ENCODE data around the gene ABCA13.

The ABCA13 gene

GRCh38 chr7:48518092-48518491 lies 346.8 kb downstream of the ABCA13 start:
- H3K4me3 Mint-ChIP-seq = no peak overlapping the region
- H3K9me3 Mint-ChIP-seq = no peaks in the 10 kb centered on the region
- H3K27me3 Mint-ChIP-seq (ENCODE audit: low read depth) = no peaks in the 10 kb centered on the region
- no peak overlapping the region for H3K27ac Mint-ChIP-seq
- no peaks in the 10 kb centered on the region for H3K4me1 Mint-ChIP-seq (ENCODE audit: low read depth)
- H3K36me3 Mint-ChIP-seq (ENCODE audit: low read depth) = no peaks in the 10 kb centered on the region

GRCh38 chr7:48522692-48523091 lies 351.4 kb downstream of the ABCA13 start:
- no peak overlapping the region for H3K27ac Mint-ChIP-seq
- H3K27me3 Mint-ChIP-seq (ENCODE audit: low read depth) = no peaks in the 10 kb centered on the region
- H3K4me1 Mint-ChIP-seq (ENCODE audit: low read depth) = no peaks in the 10 kb centered on the region
- no peaks in the 10 kb centered on the region for H3K9me3 Mint-ChIP-seq
- H3K36me3 Mint-ChIP-seq (ENCODE audit: low read depth) = no peaks in the 10 kb centered on the region
- no peak overlapping the region for H3K4me3 Mint-ChIP-seq

- H3K9me3 Mint-ChIP-seq = no peaks in the 10 kb centered on the region
- H3K36me3 Mint-ChIP-seq (ENCODE audit: low read depth) = no peaks in the 10 kb centered on the region
These were observed 354.8 kb downstream of the ABCA13 start for GRCh38 chr7:48525736-48526732.

GRCh38 chr7:48528646-48529045 lies 357.4 kb downstream of the ABCA13 start:
- Mint-ChIP-seq H3K27ac (no peak overlapping the region), H3K9me3 (no peaks in the 10 kb centered on the region), H3K4me1 (ENCODE audit: low read depth) (no peaks in the 10 kb centered on the region), H3K4me3 (no peak overlapping the region), H3K27me3 (ENCODE audit: low read depth) (no peaks in the 10 kb centered on the region), H3K36me3 (ENCODE audit: low read depth) (no peaks in the 10 kb centered on the region)

More at GRCh38 chr7:48525736-48526732, 354.8 kb downstream of the ABCA13 start:
- no peaks in the 10 kb centered on the region for H3K4me1 Mint-ChIP-seq (ENCODE audit: low read depth)
- no peak overlapping the region for H3K27ac Mint-ChIP-seq
- no peaks in the 10 kb centered on the region for H3K27me3 Mint-ChIP-seq (ENCODE audit: low read depth)
- H3K4me3 Mint-ChIP-seq = no peak overlapping the region

- Mint-ChIP-seq H3K27ac (no peak overlapping the region), H3K4me1 (ENCODE audit: low read depth) (no peaks in the 10 kb centered on the region), H3K4me3 (no peak overlapping the region), H3K9me3 (peaks cover 21% of the 10 kb centered on the region), H3K36me3 (ENCODE audit: low read depth) (peaks cover 3% of the 10 kb centered on the region), H3K27me3 (ENCODE audit: low read depth) (no peaks in the 10 kb centered on the region)
These were observed 366.3 kb downstream of the ABCA13 start for GRCh38 chr7:48537561-48537960.

- peaks cover 9% of the 10 kb centered on the region for H3K9me3 Mint-ChIP-seq
- no peaks in the 10 kb centered on the region for H3K4me1 Mint-ChIP-seq (ENCODE audit: low read depth)
- peaks cover 3% of the 10 kb centered on the region for H3K36me3 Mint-ChIP-seq (ENCODE audit: low read depth)
- no peaks in the 10 kb centered on the region for H3K27me3 Mint-ChIP-seq (ENCODE audit: low read depth)
- no peak overlapping the region for H3K27ac Mint-ChIP-seq
- no peak overlapping the region for H3K4me3 Mint-ChIP-seq
These were observed 369.5 kb downstream of the ABCA13 start for GRCh38 chr7:48540746-48541145.

GRCh38 chr7:48548667-48549066 lies 377.4 kb downstream of the ABCA13 start:
- peaks cover 4% of the 10 kb centered on the region for H3K27me3 Mint-ChIP-seq (ENCODE audit: low read depth)
- no peak overlapping the region for H3K4me3 Mint-ChIP-seq
- no peak overlapping the region for H3K27ac Mint-ChIP-seq
- H3K9me3 Mint-ChIP-seq = no peaks in the 10 kb centered on the region
- H3K36me3 Mint-ChIP-seq (ENCODE audit: low read depth) = no peaks in the 10 kb centered on the region
- H3K4me1 Mint-ChIP-seq (ENCODE audit: low read depth) = no peaks in the 10 kb centered on the region

- peaks cover 4% of the 10 kb centered on the region for H3K27me3 Mint-ChIP-seq (ENCODE audit: low read depth)
- no peak overlapping the region for H3K27ac Mint-ChIP-seq
- no peak overlapping the region for H3K4me3 Mint-ChIP-seq
- no peaks in the 10 kb centered on the region for H3K4me1 Mint-ChIP-seq (ENCODE audit: low read depth)
- H3K9me3 Mint-ChIP-seq = peaks cover 3% of the 10 kb centered on the region
- H3K36me3 Mint-ChIP-seq (ENCODE audit: low read depth) = no peaks in the 10 kb centered on the region
These were observed 380.4 kb downstream of the ABCA13 start for GRCh38 chr7:48551652-48552051.

GRCh38 chr7:48563334-48563733 lies 392.1 kb downstream of the ABCA13 start:
- H3K27me3 Mint-ChIP-seq (ENCODE audit: low read depth) = no peaks in the 10 kb centered on the region
- H3K4me1 Mint-ChIP-seq (ENCODE audit: low read depth) = no peaks in the 10 kb centered on the region
- no peaks in the 10 kb centered on the region for H3K9me3 Mint-ChIP-seq
- H3K27ac Mint-ChIP-seq = no peak overlapping the region
- H3K4me3 Mint-ChIP-seq = no peak overlapping the region
- H3K36me3 Mint-ChIP-seq (ENCODE audit: low read depth) = no peaks in the 10 kb centered on the region

- H3K27ac Mint-ChIP-seq = no peak overlapping the region
These were observed 404.3 kb downstream of the ABCA13 start for GRCh38 chr7:48575516-48575915.

GRCh38 chr7:48587475-48587874 lies 416.2 kb downstream of the ABCA13 start:
- Mint-ChIP-seq H3K9me3 (no peaks in the 10 kb centered on the region), H3K4me3 (no peak overlapping the region), H3K27me3 (ENCODE audit: low read depth) (no peaks in the 10 kb centered on the region), H3K27ac (no peak overlapping the region), H3K4me1 (ENCODE audit: low read depth) (no peaks in the 10 kb centered on the region), H3K36me3 (ENCODE audit: low read depth) (no peaks in the 10 kb centered on the region)

More at GRCh38 chr7:48575516-48575915, 404.3 kb downstream of the ABCA13 start:
- H3K4me3 Mint-ChIP-seq = no peak overlapping the region
- peaks cover 3% of the 10 kb centered on the region for H3K9me3 Mint-ChIP-seq
- no peaks in the 10 kb centered on the region for H3K27me3 Mint-ChIP-seq (ENCODE audit: low read depth)
- H3K36me3 Mint-ChIP-seq (ENCODE audit: low read depth) = no peaks in the 10 kb centered on the region
- peaks cover 3% of the 10 kb centered on the region for H3K4me1 Mint-ChIP-seq (ENCODE audit: low read depth)

- Mint-ChIP-seq H3K9me3 (no peaks in the 10 kb centered on the region), H3K4me1 (ENCODE audit: low read depth) (no peaks in the 10 kb centered on the region), H3K36me3 (ENCODE audit: low read depth) (no peaks in the 10 kb centered on the region), H3K4me3 (no peak overlapping the region), H3K27ac (no peak overlapping the region), H3K27me3 (ENCODE audit: low read depth) (no peaks in the 10 kb centered on the region)
These were observed 423.1 kb downstream of the ABCA13 start for GRCh38 chr7:48594349-48594748.

GRCh38 chr7:48595756-48596155 lies 424.5 kb downstream of the ABCA13 start:
- no peaks in the 10 kb centered on the region for H3K36me3 Mint-ChIP-seq (ENCODE audit: low read depth)
- no peaks in the 10 kb centered on the region for H3K9me3 Mint-ChIP-seq
- H3K4me1 Mint-ChIP-seq (ENCODE audit: low read depth) = no peaks in the 10 kb centered on the region
- no peak overlapping the region for H3K27ac Mint-ChIP-seq
- H3K4me3 Mint-ChIP-seq = no peak overlapping the region
- no peaks in the 10 kb centered on the region for H3K27me3 Mint-ChIP-seq (ENCODE audit: low read depth)

- H3K36me3 Mint-ChIP-seq (ENCODE audit: low read depth) = no peaks in the 10 kb centered on the region
- no peaks in the 10 kb centered on the region for H3K4me1 Mint-ChIP-seq (ENCODE audit: low read depth)
- H3K27me3 Mint-ChIP-seq (ENCODE audit: low read depth) = no peaks in the 10 kb centered on the region
- H3K9me3 Mint-ChIP-seq = peaks cover 4% of the 10 kb centered on the region
- H3K4me3 Mint-ChIP-seq = no peak overlapping the region
- no peak overlapping the region for H3K27ac Mint-ChIP-seq
These were observed 439.4 kb downstream of the ABCA13 start for GRCh38 chr7:48610705-48611104.

- H3K4me3 Mint-ChIP-seq = no peak overlapping the region
- H3K4me1 Mint-ChIP-seq (ENCODE audit: low read depth) = no peaks in the 10 kb centered on the region
- H3K9me3 Mint-ChIP-seq = peaks cover 4% of the 10 kb centered on the region
- no peak overlapping the region for H3K27ac Mint-ChIP-seq
- H3K27me3 Mint-ChIP-seq (ENCODE audit: low read depth) = no peaks in the 10 kb centered on the region
- no peaks in the 10 kb centered on the region for H3K36me3 Mint-ChIP-seq (ENCODE audit: low read depth)
These were observed 440.7 kb downstream of the ABCA13 start for GRCh38 chr7:48611993-48612392.

Data from T-helper 1 cell treated with Interleukin-12 subunit alpha and Interleukin-12 subunit beta and Interleukin-4 antibody, amounts not matched to agents 30 μg/mL and 1 μg/mL, for 36 hours (primary cell).